Ectodermal cell (in vitro differentiated cells): ENCODE data around the gene STRIT1.

Experiments
- H3K27ac ChIP-seq: 2 replicates; pipeline ENCODE4 v1.7.0; 2013; ENCODE audit warnings: mild to moderate bottlenecking, low read depth, low read length; ENCODE audit not compliant: insufficient read depth, poor library complexity, severe bottlenecking
- H3K27me3 ChIP-seq: 2 replicates; pipeline ENCODE4 v1.7.0; 2013; ENCODE audit warnings: mild to moderate bottlenecking, low read length; ENCODE audit not compliant: insufficient read depth, control insufficient read depth, poor library complexity, severe bottlenecking
- H3K36me3 ChIP-seq: one replicate; pipeline ENCODE4 v1.7.0; 2013; ENCODE audit warnings: low read length; ENCODE audit not compliant: control insufficient read depth, insufficient read depth
- H3K4me1 ChIP-seq: one replicate; pipeline ENCODE4 v1.7.0; 2013; ENCODE audit warnings: low read length; ENCODE audit not compliant: control insufficient read depth, insufficient read depth
- H3K4me3 ChIP-seq: 2 replicates; pipeline ENCODE4 v1.7.0; 2013; ENCODE audit warnings: low read depth, low read length, control low read depth; ENCODE audit not compliant: insufficient read depth
- H3K9me3 ChIP-seq: 2 replicates; pipeline ENCODE4 v1.7.0; 2013; ENCODE audit warnings: mild to moderate bottlenecking, low read length, moderate library complexity; ENCODE audit not compliant: control insufficient read depth
- WGBS, 2 experiments: methylation state at CpG; one replicate each; pipeline ENCODE4 v1.1.7; 2013; ENCODE audit warnings: missing lambda C conversion rate in 2 of 2; 5-methylcytosine and 5-hydroxymethylcytosine counted together

The STRIT1 gene

GRCh38 chr3:155244699-155245098, 48.8 kb downstream of the STRIT1 start:
- Histone ChIP-seq H3K4me1 (no peaks in the 10 kb centered on the region), H3K27me3 (no peaks in the 10 kb centered on the region), H3K4me3 (no peak overlapping the region), H3K27ac (no peak overlapping the region), H3K36me3 (no peaks in the 10 kb centered on the region), H3K9me3 (no peaks in the 10 kb centered on the region)
- 84 to 98% methylated on average over 3 of the region's 3 CpGs for WGBS, 2 experiments

GRCh38 chr3:155244216-155244615, 49.3 kb downstream of the STRIT1 start:
- WGBS, 2 experiments, result 78 to 94% methylated on average over 1 of the region's 1 CpG
- H3K27ac ChIP-seq, result no peak overlapping the region
- no peaks in the 10 kb centered on the region for H3K36me3 ChIP-seq
- H3K4me3 ChIP-seq, result no peak overlapping the region
- H3K4me1 ChIP-seq, result no peaks in the 10 kb centered on the region
- no peaks in the 10 kb centered on the region for H3K27me3 ChIP-seq
- no peaks in the 10 kb centered on the region for H3K9me3 ChIP-seq

DNA sequence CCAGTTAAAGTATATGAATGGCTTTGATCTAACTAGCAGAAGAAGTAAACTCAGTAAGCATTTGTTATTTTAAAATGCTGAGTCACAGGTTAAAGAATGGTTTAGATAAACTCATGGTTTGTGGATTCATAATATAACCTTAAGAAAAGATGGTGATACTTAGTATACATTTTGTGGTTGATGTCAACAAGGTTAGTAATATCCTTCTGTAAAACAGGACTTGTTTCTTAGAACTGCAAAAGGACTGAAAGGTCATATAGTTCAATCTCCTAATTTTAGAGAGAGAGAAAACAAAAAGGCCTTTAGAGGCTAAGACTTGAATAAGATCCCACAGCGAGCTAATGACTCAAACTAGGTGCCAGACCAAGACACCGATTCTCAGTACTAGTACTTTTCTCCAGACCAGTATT, 50.0 kb downstream of the STRIT1 start:
- 88 to 91% methylated on average over 2 of the region's 2 CpGs for WGBS, 2 experiments
- Histone ChIP-seq H3K27ac (no peak overlapping the region), H3K9me3 (no peaks in the 10 kb centered on the region)

GRCh38 chr3:155242342-155242741, 51.1 kb downstream of the STRIT1 start:
- Histone ChIP-seq H3K9me3 (no peaks in the 10 kb centered on the region), H3K36me3 (no peaks in the 10 kb centered on the region), H3K4me1 (no peaks in the 10 kb centered on the region), H3K27me3 (no peaks in the 10 kb centered on the region), H3K4me3 (no peak overlapping the region), H3K27ac (no peak overlapping the region)

More for the DNA sequence above, 50.0 kb downstream of the STRIT1 start:
- H3K4me1 ChIP-seq, result no peaks in the 10 kb centered on the region
- no peaks in the 10 kb centered on the region for H3K36me3 ChIP-seq
- no peaks in the 10 kb centered on the region for H3K27me3 ChIP-seq
- H3K4me3 ChIP-seq, result no peak overlapping the region

DNA sequence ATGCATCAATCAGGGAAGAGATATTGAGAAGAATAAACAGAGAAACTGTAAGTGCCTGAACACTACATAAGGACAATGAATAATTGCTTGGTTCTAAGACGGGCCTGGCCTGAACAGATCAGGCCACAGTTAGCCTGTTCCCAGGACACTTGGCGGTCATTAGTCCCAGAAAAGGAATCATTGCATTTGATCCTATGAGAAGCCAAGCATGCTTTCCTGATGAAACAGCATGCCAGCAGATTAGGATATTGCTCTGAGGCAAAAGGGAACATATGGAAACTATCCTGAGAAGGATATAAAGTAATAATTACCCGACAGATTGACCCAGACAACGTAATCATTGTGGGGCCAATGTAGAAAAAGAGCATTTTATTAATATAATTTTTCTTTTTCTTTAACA, 51.9 kb downstream of the STRIT1 start:
- no peaks in the 10 kb centered on the region for H3K9me3 ChIP-seq
- H3K27ac ChIP-seq, result no peak overlapping the region
- no peaks in the 10 kb centered on the region for H3K27me3 ChIP-seq
- WGBS, 2 experiments, result 87 to 90% methylated on average over 3 to 4 of the region's 4 CpGs
- H3K4me1 ChIP-seq, result no peaks in the 10 kb centered on the region
- H3K4me3 ChIP-seq, result no peak overlapping the region
- no peaks in the 10 kb centered on the region for H3K36me3 ChIP-seq
